Globus pallidus (tissue), 1 donor: ENCODE data around the gene ZNF76.

ENCODE experiments used
- DNase-seq: peaks from one replicate; pipeline ENCODE4 v3.0.0-alpha.2; 2015; ENCODE audit warnings: low spot score

The ZNF76 gene

DNA sequence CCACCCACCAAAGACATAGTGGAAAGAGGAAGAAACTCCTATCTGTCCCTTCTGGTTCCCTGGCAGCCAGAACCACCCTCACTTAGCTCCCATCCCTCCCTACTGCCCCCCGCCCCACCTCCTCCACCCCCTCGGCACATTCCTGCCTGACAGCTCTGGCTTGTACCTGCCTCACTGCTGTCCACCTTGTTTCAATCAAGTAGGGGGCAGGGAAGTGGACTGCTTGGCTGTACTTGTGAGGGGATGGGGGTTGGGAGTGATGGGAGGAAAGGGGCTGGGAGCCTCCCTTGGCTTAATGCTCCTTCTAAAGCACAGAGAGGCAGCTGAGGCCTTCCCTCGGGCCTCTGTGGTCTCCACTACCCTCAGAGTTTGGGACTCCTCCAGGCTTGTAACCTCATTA lies 22.1 kb upstream of the ZNF76 start:
- DNase-seq, result no peak

DNA sequence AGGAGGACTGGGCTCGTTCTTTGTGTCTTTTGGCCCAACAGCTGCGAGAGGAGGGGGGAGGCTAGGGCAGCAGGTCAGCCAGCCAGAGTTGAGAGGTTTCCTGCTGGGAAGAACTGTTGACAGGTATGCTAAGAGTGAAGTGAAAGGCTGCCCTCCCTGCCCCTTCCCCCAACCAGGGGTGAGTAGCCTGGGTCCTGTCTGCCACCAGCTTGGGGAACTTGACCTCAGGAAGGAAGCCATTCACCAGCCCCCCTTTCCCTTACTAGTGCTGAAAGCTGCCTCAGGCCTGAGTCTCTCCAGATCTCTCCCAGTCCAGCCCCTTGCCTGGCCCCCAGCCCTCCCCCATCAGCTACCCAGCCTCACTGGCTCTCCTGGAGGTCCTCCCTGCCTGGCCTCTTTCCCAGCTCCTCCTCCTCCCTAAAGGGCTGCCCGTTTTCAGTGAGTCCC lies 20.7 kb upstream of the ZNF76 start:
- no peak for DNase-seq

- no peak for DNase-seq
Measured at GRCh38 chr6:35239581-35239980, 20.0 kb upstream of the ZNF76 start.

DNA sequence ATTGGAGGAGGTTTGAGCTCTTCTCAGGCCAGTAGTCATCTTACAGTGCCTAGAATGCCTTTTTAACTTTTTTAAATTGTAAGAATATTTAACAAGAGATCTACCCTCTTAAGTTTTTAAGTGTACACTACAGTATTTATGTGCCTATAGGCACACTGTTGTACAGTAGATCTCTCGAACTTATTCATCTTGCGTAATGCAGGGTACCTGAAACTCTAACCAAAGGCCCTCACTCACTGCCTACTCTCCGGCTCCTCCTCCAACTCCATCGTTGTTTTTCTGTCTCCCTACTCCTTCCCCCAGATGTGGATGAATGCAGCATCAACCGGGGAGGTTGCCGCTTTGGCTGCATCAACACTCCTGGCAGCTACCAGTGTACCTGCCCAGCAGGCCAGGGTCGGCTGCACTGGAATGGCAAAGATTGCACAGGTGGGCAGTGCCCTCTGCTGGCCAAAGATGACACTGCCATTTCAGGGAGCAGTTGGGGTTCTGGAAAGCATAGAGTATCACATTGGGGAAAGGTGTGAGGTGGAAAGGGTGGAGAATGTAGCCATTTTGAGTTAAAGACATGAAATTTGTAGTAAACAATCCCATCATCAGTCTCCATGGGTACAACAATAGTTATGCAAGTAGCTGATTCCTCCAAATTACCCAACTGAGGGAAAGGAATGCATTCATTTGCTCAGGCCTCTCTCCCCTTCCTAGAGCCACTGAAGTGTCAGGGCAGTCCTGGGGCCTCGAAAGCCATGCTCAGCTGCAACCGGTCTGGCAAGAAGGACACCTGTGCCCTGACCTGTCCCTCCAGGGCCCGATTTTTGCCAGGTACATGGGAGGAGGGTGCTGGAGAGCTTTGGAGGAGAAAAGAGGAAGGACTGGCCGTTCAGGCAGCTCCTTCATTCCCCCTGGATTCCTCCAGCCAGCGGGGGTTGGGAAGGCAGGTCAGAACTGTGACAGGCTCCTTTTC lies 18.4 kb upstream of the ZNF76 start:
- peak; percentile 55 for DNase-seq

DNA sequence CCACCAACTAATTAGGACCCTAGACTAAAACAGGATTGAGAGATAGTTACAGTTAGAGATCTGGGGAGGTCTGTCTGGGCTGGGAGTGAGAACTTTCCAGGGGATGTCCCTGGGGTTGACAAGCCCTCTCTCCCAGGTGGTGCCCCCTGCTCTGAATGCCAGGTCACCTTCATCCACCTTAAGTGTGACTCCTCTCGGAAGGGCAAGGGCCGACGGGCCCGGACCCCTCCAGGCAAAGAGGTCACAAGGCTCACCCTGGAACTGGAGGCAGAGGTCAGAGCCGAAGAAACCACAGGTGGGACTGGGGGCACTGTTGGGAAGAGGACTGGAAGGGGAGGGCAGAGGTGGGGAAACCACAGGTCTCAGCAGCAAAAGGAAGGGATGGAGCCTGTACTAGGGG lies 17.0 kb upstream of the ZNF76 start:
- no peak for DNase-seq

DNA sequence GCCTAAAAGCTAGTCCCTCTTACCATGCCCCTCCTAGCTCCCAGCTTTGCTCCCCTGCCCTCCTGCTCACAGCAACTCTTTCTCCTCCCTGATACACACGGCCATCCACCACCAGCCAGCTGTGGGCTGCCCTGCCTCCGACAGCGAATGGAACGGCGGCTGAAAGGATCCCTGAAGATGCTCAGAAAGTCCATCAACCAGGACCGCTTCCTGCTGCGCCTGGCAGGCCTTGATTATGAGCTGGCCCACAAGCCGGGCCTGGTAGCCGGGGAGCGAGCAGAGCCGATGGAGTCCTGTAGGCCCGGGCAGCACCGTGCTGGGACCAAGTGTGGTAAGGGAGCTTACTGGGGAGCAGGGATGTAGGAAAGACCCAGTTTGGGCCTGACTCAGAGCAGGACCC lies 16.6 kb upstream of the ZNF76 start:
- no peak for DNase-seq

- no peak for DNase-seq
Measured at GRCh38 chr6:35243386-35243958, 16.1 kb upstream of the ZNF76 start.

DNA sequence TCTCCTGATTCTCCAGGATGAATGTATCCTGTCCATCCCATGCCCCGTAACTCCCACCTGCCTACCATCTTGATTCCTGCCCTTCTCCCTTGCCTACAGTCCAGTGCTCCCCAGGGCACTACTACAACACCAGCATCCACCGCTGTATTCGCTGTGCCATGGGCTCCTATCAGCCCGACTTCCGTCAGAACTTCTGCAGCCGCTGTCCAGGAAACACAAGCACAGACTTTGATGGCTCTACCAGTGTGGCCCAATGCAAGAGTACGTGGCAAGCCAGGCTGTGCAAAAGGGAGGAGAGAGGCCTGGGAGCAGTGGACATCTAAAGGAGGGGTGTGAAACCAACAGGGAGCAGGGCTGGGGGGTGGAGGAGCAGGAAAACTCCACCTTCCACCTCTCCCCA lies 15.0 kb upstream of the ZNF76 start:
- DNase-seq, result no peak

DNA sequence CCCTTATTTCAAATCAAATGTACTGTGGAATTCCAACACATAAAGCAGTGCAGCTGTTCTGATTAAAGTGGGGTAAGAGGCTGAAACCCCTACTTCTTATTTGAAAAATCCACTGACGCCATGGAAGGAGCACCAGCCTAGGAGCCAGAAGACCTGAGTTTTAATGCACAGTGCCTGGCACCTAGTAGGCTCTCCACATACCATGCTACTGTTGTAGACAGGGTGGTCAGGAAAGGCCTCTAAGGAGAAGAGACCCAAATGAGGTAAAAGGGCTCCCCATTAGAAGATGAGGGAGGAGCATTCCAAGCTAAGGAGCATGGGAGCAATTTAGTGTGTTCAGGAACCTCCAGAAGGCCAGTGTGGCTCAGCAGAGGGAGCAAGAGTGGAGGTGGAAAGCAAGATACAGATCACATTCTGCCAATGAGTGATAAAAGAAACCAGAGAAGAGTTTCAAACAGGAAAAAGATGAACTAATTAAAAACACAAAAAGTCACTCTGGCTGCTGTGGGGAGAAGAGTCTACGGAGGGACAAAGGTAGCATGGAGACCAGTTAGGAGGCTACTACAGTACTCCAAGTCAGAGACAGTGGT lies 11.8 kb upstream of the ZNF76 start:
- DNase-seq, result no peak

- DNase-seq, result no peak
Measured at GRCh38 chr6:35248300-35248699, 11.2 kb upstream of the ZNF76 start.

DNA sequence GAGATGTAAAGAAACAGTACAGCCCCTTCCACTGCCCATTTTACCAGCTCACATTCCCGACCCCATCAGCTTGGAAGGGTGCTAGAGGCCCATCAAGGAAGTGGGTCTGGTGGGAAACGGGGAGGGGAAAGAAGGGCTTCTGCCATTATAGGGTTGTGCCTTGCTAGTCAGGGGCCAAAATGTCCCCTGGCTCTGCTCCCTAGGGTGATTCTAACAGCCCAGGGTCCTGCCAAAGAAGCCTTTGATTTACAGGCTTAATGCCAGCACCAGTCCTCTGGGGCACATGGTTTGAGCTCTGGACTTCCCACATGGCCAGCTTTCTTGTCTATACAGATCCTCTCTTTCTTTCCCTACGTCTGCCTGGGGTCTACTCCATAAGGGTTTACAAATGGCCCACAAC lies 10.6 kb upstream of the ZNF76 start:
- peak; percentile 18 for DNase-seq

DNA sequence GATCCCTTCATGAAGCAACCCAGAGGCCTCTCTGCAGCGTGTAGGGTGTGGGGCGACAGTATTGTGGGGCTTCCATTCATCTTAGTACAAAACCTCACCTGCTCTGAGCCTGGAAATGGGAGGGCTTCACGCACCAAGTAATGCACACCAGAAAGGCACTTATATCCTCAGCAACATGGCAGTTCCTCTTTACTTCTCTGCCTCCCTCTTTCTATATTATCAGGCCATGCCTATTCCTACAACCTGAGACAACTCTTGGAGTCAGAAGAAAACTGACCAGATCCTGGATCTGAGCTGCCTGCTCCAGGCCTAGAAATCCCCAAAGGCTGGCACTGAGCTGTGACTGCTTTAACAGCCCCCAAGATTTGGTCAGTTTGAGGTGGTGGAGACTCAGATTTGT lies 7.6 kb upstream of the ZNF76 start:
- no peak for DNase-seq

DNA sequence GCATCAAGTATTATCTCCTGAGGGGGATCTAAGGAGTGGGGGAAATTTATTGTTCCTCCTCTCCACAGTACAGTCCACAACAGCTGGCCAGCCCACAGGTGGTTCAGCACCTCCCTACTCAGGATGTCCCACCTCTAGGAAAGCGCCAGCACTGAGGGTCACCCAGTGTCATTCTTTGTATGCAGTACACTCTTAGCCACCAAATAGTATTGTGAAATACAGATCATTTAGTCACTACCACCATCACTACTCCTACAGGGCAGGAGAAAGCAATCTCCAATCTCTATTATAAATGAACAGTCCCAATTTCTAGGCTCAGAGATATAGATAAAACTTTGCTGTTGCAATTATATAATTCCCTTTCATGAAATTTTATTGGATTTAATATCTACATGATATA lies 6.3 kb upstream of the ZNF76 start:
- DNase-seq, result no peak

DNA sequence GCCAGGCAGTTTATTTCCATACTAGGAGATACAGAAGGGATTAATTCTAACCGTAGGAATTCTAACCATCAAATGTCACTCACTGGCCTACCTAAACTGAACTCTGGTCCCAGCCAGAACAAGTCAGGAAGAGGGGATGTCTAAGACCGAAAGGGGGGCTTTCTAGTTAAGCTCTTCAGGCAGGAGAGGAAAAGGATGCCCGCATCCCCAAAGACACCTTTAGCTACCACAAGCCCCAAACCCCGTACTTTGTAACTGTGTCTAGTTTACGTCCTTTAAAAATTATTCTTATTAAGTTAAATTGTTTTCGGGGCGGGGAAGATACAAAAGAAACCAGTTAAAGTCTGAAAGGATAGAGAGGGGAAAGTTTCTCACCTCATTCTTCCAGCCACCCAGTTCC lies 1.2 kb upstream of the ZNF76 start:
- no peak for DNase-seq

- no peak for DNase-seq
Measured at GRCh38 chr6:35258858-35259193, 709 bp upstream of the ZNF76 start.

- no peak for DNase-seq
Measured at GRCh38 chr6:35259948-35260590, 534 bp downstream of the ZNF76 start.

DNA sequence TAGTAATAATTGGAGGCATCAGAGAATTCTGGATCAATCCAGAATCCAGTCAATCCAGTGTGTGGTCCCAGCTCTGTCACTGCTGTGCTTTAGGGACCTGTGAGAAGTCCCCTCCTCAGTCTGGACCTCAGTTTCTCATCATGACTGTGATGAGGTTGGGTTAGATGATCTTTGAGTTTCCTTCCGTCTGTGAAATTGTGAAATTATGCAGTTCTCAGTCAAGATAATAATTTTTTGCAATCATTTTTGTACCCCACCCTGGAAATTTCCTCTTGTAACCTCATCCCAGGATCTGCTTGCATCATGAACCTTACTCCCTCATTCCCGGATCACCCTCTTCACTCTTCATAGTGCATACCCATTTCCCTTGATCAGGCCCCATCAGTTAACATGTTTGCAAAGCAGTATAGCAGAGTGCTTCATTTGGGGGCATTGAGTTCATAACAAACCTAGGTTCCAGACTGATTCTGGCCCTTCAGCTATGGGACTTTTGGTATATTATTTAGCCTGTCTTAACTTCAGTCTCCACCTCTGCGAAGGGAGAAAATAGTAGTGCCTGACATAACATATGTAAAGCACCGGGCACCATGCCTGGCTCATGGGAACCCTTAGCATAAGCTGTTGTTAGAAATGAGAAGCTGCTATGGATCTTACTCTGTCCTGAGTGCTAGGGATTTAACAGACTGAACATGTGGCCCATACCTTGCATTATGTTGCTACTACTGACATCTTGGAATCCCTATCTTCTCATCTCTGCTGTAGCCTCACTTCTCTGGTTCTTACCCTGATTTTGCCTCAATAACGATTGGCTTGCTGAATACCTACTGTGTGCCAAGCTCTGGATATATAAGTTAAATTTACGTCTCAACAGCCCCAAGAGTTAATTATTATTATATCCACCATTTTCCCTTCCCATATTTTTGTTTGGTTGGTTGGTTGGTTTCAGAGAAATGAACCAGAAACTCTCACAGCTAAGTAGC lies 1.3 kb downstream of the ZNF76 start:
- no peak for DNase-seq

GRCh38 chr6:35262596-35262995 lies 3.1 kb downstream of the ZNF76 start:
- no peak for DNase-seq

DNA sequence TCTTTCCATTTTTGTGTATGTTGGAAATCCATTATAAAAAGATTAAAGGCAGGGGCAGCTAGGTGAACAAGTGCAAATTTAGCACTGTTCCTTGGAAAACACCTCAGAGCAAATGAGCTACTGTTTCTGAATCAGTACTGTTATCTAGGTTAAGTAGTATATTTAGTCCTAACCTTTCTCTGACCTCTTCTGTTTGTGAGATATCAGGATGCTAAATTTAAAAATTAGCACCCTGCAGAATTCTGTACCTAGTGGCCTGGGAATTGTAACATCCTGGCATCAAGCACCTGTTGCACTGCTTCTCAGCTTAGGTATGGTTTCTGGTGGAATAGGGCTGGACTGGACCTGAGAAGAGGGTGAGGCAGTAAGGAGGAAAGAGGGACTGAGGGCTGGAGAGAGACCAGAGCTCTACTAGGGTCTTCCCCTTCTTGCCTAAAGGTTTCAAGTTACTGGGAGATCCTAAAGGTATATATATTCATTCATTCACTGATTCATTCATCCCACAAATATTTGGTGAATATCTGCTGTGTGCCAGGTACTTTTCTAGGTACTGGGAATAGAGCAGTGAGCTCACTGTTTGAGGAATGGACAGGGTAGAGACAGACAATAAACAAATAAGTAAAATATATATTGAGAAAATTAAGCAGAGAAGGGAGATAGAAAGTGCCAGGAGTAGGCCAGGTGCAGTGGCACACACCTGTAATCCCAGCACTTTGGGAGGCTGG lies 5.2 kb downstream of the ZNF76 start:
- DNase-seq, result no peak

GRCh38 chr6:35265523-35265922 lies 6.0 kb downstream of the ZNF76 start:
- no peak for DNase-seq

DNA sequence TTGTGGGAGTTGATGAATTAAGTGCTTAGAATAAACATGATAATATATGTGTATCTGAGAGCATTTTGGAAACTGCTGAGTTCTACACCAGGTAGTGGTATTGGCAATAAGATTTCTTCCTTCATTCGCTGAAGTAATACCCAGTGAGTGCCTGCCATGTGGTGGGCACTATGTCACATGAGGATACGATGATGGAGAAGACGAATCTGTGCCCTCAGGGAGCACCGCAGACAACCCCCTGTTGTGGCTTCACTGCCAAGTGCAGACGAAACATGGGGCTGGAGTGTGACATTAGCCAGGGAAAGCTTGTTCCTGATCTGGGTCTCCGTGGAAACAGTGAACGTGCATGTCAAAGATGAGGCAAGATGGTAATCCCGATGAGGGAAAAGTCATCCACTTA lies 7.9 kb downstream of the ZNF76 start:
- DNase-seq, result no peak
